ENCODE measurements around the gene GRPEL1. TPM values are rescaled to one million over a fixed set of nuclear protein-coding genes. Genes with fewer than 3 reads are reported as not detected.

The GRPEL1 gene
- total RNA-seq, 1 donor from 2014 or later, result 14.0 TPM

DNA sequence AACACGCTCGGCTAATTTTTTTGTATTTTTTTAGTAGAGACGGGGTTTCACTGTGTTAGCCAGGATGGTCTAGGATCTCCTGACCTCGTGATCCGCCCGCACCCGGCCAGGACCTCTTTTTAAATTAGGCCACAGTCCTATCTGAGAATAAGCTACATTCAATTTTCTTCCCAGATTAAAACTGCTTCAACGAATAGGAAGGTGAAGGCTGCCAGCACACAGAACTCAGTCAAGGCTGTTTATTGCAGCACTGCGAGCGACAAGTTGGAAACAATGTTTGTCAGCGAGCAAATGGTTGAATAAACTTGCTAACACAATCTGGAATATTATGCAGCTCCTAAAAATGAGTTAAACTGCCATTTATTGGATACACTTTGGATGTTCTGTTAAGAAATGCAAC is 1.9 kb downstream of the GRPEL1 start:
- Mint-ChIP-seq H3K27ac (ENCODE audit: unreplicated experiment) (no peak overlapping the region), H3K4me3 (ENCODE audit: unreplicated experiment) (peak overlapping the region; percentile 68), H3K4me1 (ENCODE audit: low read depth, unreplicated experiment) (peaks cover 7% of the 10 kb centered on the region), H3K36me3 (ENCODE audit: unreplicated experiment) (peaks cover 7% of the 10 kb centered on the region), H3K27me3 (ENCODE audit: unreplicated experiment) (peaks cover 6% of the 10 kb centered on the region), H3K9me3 (ENCODE audit: unreplicated experiment) (peaks cover 7% of the 10 kb centered on the region)
- TF ChIP-seq, protein P1, sequence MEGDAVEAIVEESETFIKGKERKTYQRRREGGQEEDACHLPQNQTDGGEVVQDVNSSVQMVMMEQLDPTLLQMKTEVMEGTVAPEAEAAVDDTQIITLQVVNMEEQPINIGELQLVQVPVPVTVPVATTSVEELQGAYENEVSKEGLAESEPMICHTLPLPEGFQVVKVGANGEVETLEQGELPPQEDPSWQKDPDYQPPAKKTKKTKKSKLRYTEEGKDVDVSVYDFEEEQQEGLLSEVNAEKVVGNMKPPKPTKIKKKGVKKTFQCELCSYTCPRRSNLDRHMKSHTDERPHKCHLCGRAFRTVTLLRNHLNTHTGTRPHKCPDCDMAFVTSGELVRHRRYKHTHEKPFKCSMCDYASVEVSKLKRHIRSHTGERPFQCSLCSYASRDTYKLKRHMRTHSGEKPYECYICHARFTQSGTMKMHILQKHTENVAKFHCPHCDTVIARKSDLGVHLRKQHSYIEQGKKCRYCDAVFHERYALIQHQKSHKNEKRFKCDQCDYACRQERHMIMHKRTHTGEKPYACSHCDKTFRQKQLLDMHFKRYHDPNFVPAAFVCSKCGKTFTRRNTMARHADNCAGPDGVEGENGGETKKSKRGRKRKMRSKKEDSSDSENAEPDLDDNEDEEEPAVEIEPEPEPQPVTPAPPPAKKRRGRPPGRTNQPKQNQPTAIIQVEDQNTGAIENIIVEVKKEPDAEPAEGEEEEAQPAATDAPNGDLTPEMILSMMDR (IDR thresholded peaks at IDR 0.05; ENCODE audit: partially characterized antibody, unreplicated experiment), result no peak
- no peak for DNase-seq

DNA sequence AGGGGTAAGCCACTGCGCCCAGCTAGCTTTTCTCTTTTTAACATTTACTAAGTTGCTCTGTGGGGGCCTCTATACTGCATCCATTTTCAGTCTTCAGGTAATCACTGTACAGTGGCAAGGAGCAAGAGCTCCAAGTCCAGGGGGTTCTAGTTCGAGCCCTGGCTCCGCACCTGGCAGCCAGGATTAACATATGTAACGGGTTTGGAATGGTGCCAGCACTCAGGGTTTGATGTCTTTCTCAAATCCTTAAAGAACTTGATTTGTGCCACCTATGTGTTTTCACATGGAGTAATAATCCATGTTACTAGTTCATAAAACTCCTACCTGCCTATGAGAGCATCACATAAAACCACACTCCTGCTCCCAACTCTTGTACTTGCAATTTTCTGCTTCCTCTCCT is 4.5 kb downstream of the GRPEL1 start:
- no peak for DNase-seq
- TF ChIP-seq, protein P1 (IDR thresholded peaks at IDR 0.05; ENCODE audit: partially characterized antibody, unreplicated experiment), result no peak
- Mint-ChIP-seq H3K36me3 (ENCODE audit: unreplicated experiment) (peaks cover 7% of the 10 kb centered on the region), H3K27ac (ENCODE audit: unreplicated experiment) (no peak overlapping the region), H3K27me3 (ENCODE audit: unreplicated experiment) (peaks cover 2% of the 10 kb centered on the region), H3K9me3 (ENCODE audit: unreplicated experiment) (peaks cover 2% of the 10 kb centered on the region), H3K4me3 (ENCODE audit: unreplicated experiment) (no peak overlapping the region), H3K4me1 (ENCODE audit: low read depth, unreplicated experiment) (peaks cover 2% of the 10 kb centered on the region)

DNA sequence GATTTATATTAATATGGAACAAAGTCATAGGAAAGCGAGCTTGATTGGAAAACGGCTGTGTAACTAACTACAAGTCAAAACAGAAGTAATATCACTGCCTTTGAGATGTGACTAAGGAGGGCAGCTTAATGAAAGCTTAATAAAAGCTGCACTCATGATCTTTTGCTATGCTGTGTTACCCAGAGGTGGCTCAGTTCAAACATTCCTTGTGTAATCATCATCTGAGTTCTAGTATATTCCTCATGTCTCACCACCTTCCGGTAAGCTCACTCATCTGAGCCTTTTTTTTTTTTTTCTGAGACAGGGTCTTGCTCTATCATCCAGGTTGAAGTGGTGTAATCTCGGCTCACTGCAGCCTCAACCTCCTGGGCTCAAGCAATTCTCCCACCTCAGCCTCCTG is 5.0 kb downstream of the GRPEL1 start:
- Mint-ChIP-seq H3K27me3 (ENCODE audit: unreplicated experiment) (peaks cover 2% of the 10 kb centered on the region), H3K36me3 (ENCODE audit: unreplicated experiment) (peaks cover 7% of the 10 kb centered on the region), H3K9me3 (ENCODE audit: unreplicated experiment) (peaks cover 2% of the 10 kb centered on the region), H3K4me3 (ENCODE audit: unreplicated experiment) (no peak overlapping the region), H3K27ac (ENCODE audit: unreplicated experiment) (no peak overlapping the region), H3K4me1 (ENCODE audit: low read depth, unreplicated experiment) (peaks cover 2% of the 10 kb centered on the region)
- no peak for DNase-seq
- TF ChIP-seq, protein P1 (IDR thresholded peaks at IDR 0.05; ENCODE audit: partially characterized antibody, unreplicated experiment), result no peak

DNA sequence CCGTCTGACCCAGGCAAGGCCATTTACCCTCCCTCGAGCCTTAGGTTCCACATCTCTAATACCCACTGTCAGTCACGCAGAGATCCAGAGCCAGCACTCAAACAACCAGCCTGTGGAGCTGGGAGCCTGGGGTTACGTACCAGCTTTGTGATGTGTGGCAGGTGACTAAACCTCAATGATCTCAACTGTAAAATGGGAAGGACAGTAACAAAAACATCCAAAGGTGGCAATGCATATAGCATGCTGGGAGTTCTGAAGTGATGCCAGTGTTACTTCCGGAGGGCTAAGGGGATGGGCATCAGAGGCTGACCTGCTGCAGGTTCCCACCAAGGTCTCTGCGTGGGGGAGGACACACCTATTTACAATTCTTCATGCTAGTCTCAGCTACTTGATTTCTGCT is 6.0 kb downstream of the GRPEL1 start:
- H3K27ac Mint-ChIP-seq (ENCODE audit: unreplicated experiment), result no peak overlapping the region
- H3K4me3 Mint-ChIP-seq (ENCODE audit: unreplicated experiment), result no peak overlapping the region
- peaks cover 2% of the 10 kb centered on the region for H3K27me3 Mint-ChIP-seq (ENCODE audit: unreplicated experiment)
- peaks cover 2% of the 10 kb centered on the region for H3K9me3 Mint-ChIP-seq (ENCODE audit: unreplicated experiment)
- H3K4me1 Mint-ChIP-seq (ENCODE audit: low read depth, unreplicated experiment), result no peaks in the 10 kb centered on the region
- no peak for DNase-seq
- TF ChIP-seq, protein P1 (IDR thresholded peaks at IDR 0.05; ENCODE audit: partially characterized antibody, unreplicated experiment), result no peak
- peaks cover 7% of the 10 kb centered on the region for H3K36me3 Mint-ChIP-seq (ENCODE audit: unreplicated experiment)

DNA sequence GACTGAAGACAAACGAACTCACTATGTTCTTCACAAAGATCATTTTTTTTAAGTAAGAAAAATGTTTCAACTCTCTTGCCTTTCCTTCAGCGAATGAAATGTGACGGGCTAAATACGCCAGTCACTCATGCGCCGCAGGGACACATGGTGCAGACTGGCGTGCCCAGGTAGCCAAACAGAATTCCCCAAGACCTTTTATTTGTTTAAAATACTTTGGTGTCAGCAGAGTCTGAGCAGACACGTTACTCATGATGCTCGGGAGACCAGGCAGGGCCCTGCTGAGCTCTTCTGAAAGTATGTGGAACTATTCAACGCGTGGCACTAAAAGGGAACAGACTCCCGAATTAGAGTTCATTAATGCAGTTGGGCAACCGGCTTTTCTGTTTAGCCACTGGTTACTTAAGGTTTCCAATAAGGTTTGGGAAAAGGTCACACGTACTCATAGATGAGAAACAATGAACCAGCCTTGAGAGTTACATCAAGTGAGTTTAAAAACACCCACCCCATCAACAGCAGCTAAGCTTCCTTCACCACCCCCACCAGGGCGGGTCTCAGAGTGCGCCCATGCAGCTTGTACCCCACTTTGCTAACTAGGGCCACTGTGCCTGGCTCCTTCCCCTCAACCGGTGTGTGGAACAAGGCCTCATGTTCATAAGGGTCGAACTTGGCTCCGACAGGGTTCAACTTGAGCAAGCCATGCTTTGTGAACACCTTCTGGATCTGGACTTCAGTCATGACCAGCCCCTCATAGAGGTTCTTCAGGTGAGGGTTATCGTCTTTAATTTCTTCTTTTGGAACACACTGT is 7.3 kb downstream of the GRPEL1 start:
- TF ChIP-seq, protein P1 (IDR thresholded peaks at IDR 0.05; ENCODE audit: partially characterized antibody, unreplicated experiment), result no peak
- Mint-ChIP-seq H3K36me3 (ENCODE audit: unreplicated experiment) (peaks cover 7% of the 10 kb centered on the region), H3K4me3 (ENCODE audit: unreplicated experiment) (no peak overlapping the region), H3K27me3 (ENCODE audit: unreplicated experiment) (peaks cover 2% of the 10 kb centered on the region), H3K27ac (ENCODE audit: unreplicated experiment) (no peak overlapping the region), H3K4me1 (ENCODE audit: low read depth, unreplicated experiment) (no peaks in the 10 kb centered on the region), H3K9me3 (ENCODE audit: unreplicated experiment) (peaks cover 2% of the 10 kb centered on the region)
- DNase-seq, result no peak
